ENCODE results near the gene MYL6B.
"Not testable (repeated sequence)": the region's sequence is repeated elsewhere in the genome, so short reads cannot be mapped to it uniquely, and the experiment has no call there.

Gene MYL6B

GRCh38 chr12:56152132-56152755 lies at the start of gene MYL6B:
Gene MYL6B, plus strand, starts transcription at chr12:56152587. Its CDS starts 1,332 bp downstream, at chr12:56153919.
- peak; percentile 91 for DNase-seq (ENCODE audit: low spot score)

- DNase-seq (ENCODE audit: low spot score): no peak
Observed at GRCh38 chr12:56102683-56103065, 49.7 kb upstream of the MYL6B start.

GRCh38 chr12:56103066-56103711 lies 49.2 kb upstream of the MYL6B start:
- DNase-seq (ENCODE audit: low spot score): no peak

- no peak for DNase-seq (ENCODE audit: low spot score)
Observed at GRCh38 chr12:56103823-56104108, 48.6 kb upstream of the MYL6B start.

- peak; percentile 96 for DNase-seq (ENCODE audit: low spot score)
Observed at GRCh38 chr12:56104109-56104814, 48.1 kb upstream of the MYL6B start, which contains the start of gene PA2G4. Gene PA2G4, plus strand, starts transcription at chr12:56104559. Its CDS starts 179 bp downstream, at chr12:56104738.

- DNase-seq (ENCODE audit: low spot score): no peak
Observed at GRCh38 chr12:56104815-56105608, 47.4 kb upstream of the MYL6B start.

- no peak for DNase-seq (ENCODE audit: low spot score)
Observed at GRCh38 chr12:56105609-56105902, 46.8 kb upstream of the MYL6B start.

GRCh38 chr12:56107242-56107641 lies 45.1 kb upstream of the MYL6B start:
- no peak for DNase-seq (ENCODE audit: low spot score)

- no peak for DNase-seq (ENCODE audit: low spot score)
Observed at GRCh38 chr12:56110571-56110970, 41.8 kb upstream of the MYL6B start.

GRCh38 chr12:56114084-56114483 lies 38.3 kb upstream of the MYL6B start:
- DNase-seq (ENCODE audit: low spot score): no peak

- no peak for DNase-seq (ENCODE audit: low spot score)
Observed at GRCh38 chr12:56115329-56115728, 37.1 kb upstream of the MYL6B start.

- DNase-seq (ENCODE audit: low spot score): peak; percentile 83
Observed at GRCh38 chr12:56116267-56117081, 35.9 kb upstream of the MYL6B start, which contains the start of gene RPL41. Gene RPL41, plus strand, starts transcription at chr12:56116633.

GRCh38 chr12:56117082-56117706 lies 35.2 kb upstream of the MYL6B start:
- DNase-seq (ENCODE audit: low spot score): not testable (repeated sequence)

GRCh38 chr12:56117778-56118687 lies 34.4 kb upstream of the MYL6B start, which contains the start of gene ZC3H10:
Gene ZC3H10, plus strand, starts transcription at chr12:56118266. Its CDS starts 2,297 bp downstream, at chr12:56120563.
- peak; percentile 98 for DNase-seq (ENCODE audit: low spot score)

- DNase-seq (ENCODE audit: low spot score): no peak
Observed at GRCh38 chr12:56118688-56119357, 33.6 kb upstream of the MYL6B start.

- DNase-seq (ENCODE audit: low spot score): peak; percentile 96
Observed at GRCh38 chr12:56119361-56119796, 33.0 kb upstream of the MYL6B start.

GRCh38 chr12:56120158-56120846 lies 32.1 kb upstream of the MYL6B start:
- no peak for DNase-seq (ENCODE audit: low spot score)

- no peak for DNase-seq (ENCODE audit: low spot score)
Observed at GRCh38 chr12:56121204-56121870, 31.1 kb upstream of the MYL6B start.

Data from COLO829 (cell line).